Activated effector memory CD4-positive, alpha-beta T cell treated with anti-CD3 and anti-CD28 coated beads, Interleukin-2, amount 50 U/mL, for 16 hours (primary cell): Measurements from ENCODE around the gene STK10.
A peak's percentile ranks its signal among the peaks of the same experiment; 100 is the strongest.

Experiments
- DNase-seq: peaks from one replicate; pipeline ENCODE4 v3.0.0-alpha.2; 2020

STK10 gene

GRCh38 chr5:172141949-172142319 lies 46.1 kb downstream of the STK10 start:
- no peak for DNase-seq

DNA sequence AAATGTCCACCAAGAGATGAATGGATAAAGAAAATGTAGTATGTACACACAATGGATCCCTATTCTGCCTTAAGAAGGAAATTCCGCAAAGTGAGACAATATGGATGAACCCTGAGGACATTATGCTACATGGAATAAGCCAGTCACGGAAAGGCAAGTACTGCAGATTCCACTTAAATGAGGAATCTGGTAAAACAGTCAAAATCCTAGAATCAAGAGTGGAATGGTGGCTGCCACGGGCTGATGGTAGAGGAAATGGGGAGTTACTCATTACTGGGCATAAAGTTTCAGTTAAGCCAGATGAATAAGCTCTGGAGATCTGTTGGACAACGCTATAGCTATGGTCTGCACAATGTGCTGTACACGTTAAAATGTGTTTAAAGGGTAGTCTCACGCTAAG lies 47.2 kb downstream of the STK10 start:
- no peak for DNase-seq

- no peak for DNase-seq
Observed at GRCh38 chr5:172140120-172140519, 47.9 kb downstream of the STK10 start.

- no peak for DNase-seq
Observed at GRCh38 chr5:172137046-172137445, 51.0 kb downstream of the STK10 start.

GRCh38 chr5:172133359-172134029 lies 54.5 kb downstream of the STK10 start:
- peak; percentile 80 for DNase-seq

DNA sequence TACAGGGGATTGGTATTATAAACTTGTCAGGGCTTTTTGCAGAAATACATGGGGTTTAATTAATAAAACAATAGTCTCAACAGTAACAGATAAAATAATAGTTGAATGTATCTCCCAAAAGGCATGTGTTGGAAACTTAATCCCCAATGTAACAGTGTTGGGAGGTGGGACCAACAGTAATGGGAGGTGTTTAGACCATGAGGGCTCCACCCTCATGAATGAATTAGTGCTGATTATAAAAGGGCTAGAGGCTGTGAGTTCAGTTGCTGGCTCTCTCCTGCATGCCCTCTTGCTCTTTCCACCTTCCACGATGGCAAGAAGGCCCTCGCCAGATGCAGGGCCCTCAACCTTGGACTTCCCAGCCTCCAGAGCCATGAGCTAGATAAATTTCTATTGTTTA lies 56.3 kb downstream of the STK10 start:
- no peak for DNase-seq

- DNase-seq: no peak
Observed at GRCh38 chr5:172129256-172129910, 58.6 kb downstream of the STK10 start.

DNA sequence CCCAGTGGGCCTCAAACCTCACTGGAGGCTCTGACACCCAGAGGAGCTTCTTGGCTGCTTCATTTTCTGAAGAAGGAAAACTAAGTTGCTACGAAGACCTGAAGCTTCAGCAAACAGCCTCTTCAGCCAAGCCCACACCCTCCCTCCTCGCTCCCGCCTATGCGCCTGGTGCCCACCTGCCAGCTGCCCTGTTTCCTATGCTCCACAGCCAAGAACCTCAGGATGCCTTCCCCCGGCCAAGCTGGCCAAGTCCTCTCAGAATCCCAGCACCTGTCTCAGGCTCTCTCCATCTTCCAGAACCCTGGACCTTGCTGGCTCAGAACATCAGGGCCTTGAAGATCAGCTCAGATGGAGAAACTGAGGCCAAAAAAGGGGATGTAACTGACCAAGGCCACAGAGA lies 60.4 kb downstream of the STK10 start:
- no peak for DNase-seq

GRCh38 chr5:172123269-172123692 lies 64.7 kb downstream of the STK10 start:
- peak; percentile 33 for DNase-seq

DNA sequence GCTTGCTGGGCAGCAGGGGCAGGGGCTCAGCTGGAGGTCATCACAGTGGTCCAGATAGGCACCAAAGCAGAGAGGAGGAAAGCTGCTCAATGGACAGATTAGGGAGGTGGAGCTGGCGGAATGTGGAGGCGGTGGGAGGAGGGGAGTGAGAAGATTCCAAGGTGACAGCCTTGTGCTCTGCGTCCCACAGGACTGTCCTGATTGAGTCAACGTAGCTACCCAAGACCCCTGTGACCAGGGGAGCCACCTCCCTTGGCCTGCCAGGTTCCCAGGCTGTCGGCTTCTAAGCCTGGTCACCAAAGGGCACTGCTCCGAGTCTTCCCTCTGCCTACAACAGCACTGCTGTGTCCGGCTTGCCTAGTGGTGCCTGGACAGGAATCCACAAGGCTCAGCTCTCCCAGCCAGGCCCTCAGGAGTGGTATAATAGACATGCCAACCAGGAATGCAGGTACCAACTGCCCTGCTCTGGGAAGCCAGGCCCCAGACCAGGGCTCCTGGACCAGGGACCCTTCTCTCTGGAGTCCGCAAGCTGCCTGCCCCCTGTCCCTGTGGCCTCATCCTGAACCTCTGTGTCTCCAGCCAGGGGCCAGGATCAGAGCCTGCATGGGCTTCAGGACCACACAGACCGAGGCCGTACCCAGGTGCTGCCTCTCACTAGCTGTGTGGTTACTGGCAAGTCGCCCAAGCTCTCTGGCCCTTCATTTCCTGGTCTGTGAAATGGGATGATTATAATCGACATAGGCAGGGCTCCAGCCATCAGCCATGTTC lies 67.9 kb downstream of the STK10 start:
- DNase-seq: peak; percentile 62

DNA sequence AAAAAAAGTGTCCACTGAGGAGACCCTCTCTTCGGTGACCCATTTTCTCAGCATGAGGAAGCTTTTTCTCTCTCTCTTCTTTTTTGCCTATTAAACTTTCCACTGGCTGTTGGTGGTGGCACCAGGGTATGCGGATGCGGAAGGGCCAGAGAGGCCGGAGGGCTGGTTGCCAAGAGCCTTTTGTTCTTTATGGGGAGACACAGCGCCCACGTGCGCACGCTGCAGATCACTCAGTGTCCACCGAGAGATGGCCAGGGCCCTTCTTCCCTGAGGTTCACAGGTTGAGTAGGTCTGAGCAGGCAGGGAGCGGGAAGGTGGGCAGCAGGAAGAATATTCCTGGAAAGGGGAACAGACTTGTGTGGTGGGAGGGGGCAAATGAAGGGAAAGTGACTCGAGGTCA lies 69.1 kb downstream of the STK10 start:
- DNase-seq: no peak

- DNase-seq: no peak
Observed at GRCh38 chr5:172117977-172118701, 69.9 kb downstream of the STK10 start.

DNA sequence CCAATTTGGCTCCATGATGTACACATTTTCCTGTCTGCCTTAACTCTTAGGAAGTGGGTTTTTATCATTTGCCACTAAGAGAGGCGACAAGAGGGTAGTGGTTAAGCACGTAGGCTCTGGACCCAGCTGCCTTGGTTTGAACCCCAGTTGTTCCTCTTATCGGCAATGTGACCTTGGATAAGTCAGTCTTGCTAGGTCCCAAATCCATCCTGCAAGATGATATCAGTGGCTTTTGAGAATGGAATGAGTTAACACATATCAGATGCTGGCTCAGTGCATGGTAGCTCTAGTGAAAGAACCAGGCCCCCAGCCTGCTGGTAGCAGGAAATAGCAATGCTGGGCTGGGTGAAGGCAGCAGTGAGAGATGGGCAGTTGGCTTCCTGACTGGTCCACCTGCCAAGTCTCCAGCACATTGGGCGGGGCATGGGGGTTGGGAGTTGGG lies 72.5 kb downstream of the STK10 start:
- DNase-seq: no peak

DNA sequence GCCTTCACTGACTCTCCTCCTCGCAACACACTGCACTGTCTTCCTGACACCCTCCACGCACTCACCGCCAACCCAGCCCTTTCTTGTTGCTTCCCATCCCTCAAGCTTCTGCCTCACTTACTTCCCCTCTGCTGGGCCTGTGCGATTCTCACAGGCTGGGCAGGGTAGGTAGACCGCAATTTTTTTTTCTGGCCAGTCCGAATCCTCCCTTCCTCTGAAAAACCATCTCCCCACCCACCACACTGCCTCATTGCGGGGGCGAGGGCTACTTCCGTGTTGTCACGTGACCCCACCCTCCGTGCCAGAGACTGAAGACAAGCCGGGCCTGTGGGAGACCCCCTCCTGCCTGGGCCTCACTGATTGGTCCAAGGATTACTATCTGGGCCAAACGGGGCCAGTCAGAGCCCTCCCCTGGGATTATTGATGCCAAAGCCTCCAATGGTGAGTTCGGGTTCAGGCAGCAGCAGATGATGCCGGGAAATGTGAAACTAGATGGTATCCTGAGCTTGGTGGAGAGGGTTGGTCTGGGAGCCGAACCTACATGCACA lies 73.1 kb downstream of the STK10 start:
- peak; percentile 89 for DNase-seq

- DNase-seq: peak; percentile 87
Observed at GRCh38 chr5:172113036-172113435, 75.0 kb downstream of the STK10 start.

GRCh38 chr5:172111852-172112225 lies 76.2 kb downstream of the STK10 start:
- no peak for DNase-seq

GRCh38 chr5:172110921-172111851 lies 76.8 kb downstream of the STK10 start:
- peak; percentile 91 for DNase-seq

GRCh38 chr5:172110260-172110815 lies 77.7 kb downstream of the STK10 start:
- DNase-seq: no peak

- DNase-seq: no peak
Observed at GRCh38 chr5:172109749-172110148, 78.3 kb downstream of the STK10 start.

DNA sequence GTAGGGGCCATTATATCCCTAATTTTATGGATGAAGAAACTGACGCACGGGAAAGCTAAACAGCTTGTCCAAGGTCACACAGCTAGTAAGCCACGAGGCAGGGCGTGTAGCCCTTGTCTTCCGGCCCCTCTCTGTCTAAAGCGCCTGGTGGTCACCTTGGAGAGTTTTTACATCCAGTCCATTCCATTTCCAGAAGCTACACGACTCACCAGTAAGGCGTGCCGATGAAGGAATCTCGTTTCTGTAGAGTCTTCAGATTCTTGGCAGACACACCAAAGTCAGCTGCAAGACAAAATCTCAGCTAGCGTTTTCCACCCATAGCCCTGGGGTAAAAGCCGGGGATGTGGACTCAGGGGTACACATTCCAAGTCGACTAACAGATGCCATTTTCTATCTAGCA lies 80.5 kb downstream of the STK10 start:
- no peak for DNase-seq

DNA sequence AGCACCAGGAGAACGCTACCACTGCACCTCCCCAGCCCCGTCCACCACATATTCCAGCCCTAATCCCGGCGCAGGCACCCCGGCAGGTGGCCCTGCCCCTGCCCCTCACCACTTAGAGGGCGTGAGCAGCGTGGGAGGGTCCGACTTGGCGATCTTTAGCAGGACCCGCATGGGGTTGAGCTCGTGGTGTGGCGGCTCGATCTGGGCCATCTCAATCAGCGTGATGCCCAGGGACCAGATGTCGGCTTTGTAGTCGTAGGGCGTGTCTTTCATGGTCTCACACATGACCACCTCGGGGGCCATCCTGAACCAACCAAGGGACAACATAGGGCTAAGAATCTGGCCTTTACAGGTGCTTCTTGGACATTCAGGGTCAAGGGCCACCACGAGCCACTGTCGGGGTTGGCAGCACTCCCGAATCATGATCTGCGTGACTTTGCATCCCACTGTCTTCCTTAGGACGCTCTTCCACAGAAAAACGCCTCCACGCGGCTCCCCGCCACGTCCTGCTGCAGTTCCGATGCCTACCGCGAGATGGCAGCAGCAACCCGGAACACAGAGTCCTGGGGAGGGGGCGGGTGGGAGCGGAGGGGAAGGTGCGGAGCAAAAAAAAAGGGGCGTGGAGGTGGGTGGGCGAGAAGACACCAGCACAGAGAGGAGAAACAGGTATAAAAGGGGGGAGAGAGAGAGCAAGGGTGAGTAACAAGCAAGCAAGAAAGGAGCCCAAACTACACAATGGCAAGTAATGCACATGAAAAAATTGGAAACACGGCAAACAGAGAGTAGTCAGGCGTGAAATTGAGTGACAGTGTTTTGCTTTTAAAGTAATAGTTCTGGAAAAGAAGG lies 81.3 kb downstream of the STK10 start:
- peak; percentile 91 for DNase-seq
